ENCODE measurements around the gene KDSR.

DNA sequence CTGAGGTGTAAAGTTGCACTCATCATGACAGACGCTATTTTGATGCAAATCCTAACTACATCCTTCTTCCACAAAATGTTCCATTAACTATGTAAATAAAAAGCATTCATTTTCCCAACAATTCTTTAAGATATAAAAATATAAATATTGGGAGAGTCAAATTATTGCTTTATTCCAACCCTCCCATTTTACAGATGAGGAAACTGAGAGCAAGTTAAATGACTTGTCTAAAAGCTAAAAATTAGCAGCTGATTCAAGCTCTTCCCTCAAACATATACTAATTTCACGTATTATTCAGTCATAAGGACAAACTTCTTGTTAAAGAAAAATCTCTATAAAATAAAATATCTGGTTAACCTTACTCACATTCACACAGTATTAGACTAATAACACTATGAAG is 16.8 kb downstream of the KDSR start:
- TF ChIP-seq, protein P1, sequence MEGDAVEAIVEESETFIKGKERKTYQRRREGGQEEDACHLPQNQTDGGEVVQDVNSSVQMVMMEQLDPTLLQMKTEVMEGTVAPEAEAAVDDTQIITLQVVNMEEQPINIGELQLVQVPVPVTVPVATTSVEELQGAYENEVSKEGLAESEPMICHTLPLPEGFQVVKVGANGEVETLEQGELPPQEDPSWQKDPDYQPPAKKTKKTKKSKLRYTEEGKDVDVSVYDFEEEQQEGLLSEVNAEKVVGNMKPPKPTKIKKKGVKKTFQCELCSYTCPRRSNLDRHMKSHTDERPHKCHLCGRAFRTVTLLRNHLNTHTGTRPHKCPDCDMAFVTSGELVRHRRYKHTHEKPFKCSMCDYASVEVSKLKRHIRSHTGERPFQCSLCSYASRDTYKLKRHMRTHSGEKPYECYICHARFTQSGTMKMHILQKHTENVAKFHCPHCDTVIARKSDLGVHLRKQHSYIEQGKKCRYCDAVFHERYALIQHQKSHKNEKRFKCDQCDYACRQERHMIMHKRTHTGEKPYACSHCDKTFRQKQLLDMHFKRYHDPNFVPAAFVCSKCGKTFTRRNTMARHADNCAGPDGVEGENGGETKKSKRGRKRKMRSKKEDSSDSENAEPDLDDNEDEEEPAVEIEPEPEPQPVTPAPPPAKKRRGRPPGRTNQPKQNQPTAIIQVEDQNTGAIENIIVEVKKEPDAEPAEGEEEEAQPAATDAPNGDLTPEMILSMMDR (IDR thresholded peaks at IDR 0.05; ENCODE audit: poor library complexity) = no peak
- TF ChIP-seq EZH2 (IDR thresholded peaks at IDR 0.05; ENCODE audit: borderline replicate concordance) (no peak), EZH2phosphoT487 (IDR thresholded peaks at IDR 0.05; ENCODE audit: low read depth, severe bottlenecking, unreplicated experiment) (no peak)
